PC-3 (cell line): ENCODE results near the gene CST5. TPM values are rescaled to one million over a fixed set of nuclear protein-coding genes. Genes with fewer than 3 reads are reported as not detected.

Source experiments
- ATAC-seq: fragments of 200-7000 bp; cut with Tn5 transposase; 2 replicates; pipeline ENCODE4 v1.9.1; 2020; ENCODE audit warnings: mild to moderate bottlenecking, moderate library complexity
- Bru-seq: library from RNA; stranded (reverse); fragments of 400-500 nt; gene quantifications from one replicate; lab custom pipeline; 2021; lab: Mats Ljungman, UMichigan
- BruChase-seq, 2 experiments: library from RNA; stranded (reverse); fragments of 400-500 nt; gene quantifications; one replicate each; lab custom pipeline; 2021; lab: Mats Ljungman, UMichigan
- BruUV-seq: library from RNA; stranded (reverse); fragments of 400-500 nt; replicated peaks from 2 replicates; lab custom pipeline; 2021; lab: Mats Ljungman, UMichigan
- CTCF ChIA-PET: fragments of 300-600 bp; sonication (Branson Sonifier 250); formaldehyde crosslinking; loops from one replicate; lab custom pipeline; 2022; ENCODE audit warnings: antibody characterized with exemption; lab: Charles Lee
- POLR2A ChIA-PET: fragments of 300-600 bp; sonication (Branson Sonifier 250); formaldehyde crosslinking; loops from one replicate; lab custom pipeline; 2022; ENCODE audit warnings: antibody characterized with exemption; ENCODE audit not compliant: unreplicated experiment; lab: Charles Lee
- DNase-seq: peaks from one replicate; pipeline ENCODE4 v3.0.0-alpha.2; 2015
- H2AFZ ChIP-seq: fragments of 300-600 bp; sonication (generic); 2 replicates; pipeline ENCODE4 v1.6.0; 2016; ENCODE audit warnings: antibody characterized with exemption, low read length
- H3F3A ChIP-seq: fragments of 300-600 bp; sonication (generic); one replicate; pipeline ENCODE4 v1.6.0; 2017; ENCODE audit warnings: antibody characterized with exemption, low read length, control low read depth, mild to moderate bottlenecking; ENCODE audit not compliant: unreplicated experiment
- H3K27ac ChIP-seq: fragments of 300-600 bp; sonication (generic); 2 replicates; pipeline ENCODE4 v1.5.1; 2016; ENCODE audit warnings: mild to moderate bottlenecking, low read length
- H3K27me3 ChIP-seq: fragments of 300-600 bp; sonication (generic); 2 replicates; pipeline ENCODE4 v1.6.1; 2016; ENCODE audit warnings: low read length, mixed read lengths
- H3K36me3 ChIP-seq: fragments of 300-600 bp; sonication (generic); 2 replicates; pipeline ENCODE4 v1.6.1; 2016; ENCODE audit warnings: low read depth, mixed run types, low read length, mixed read lengths
- H3K4me1 ChIP-seq: fragments of 300-600 bp; sonication (generic); 2 replicates; pipeline ENCODE4 v1.5.1; 2016; ENCODE audit warnings: low read length; ENCODE audit not compliant: insufficient read depth
- H3K4me2 ChIP-seq: fragments of 300-600 bp; sonication (generic); 2 replicates; pipeline ENCODE4 v1.6.0; 2016; ENCODE audit warnings: low read length
- H3K4me3 ChIP-seq: fragments of 300-600 bp; sonication (generic); 2 replicates; pipeline ENCODE4 v1.5.1; 2016; ENCODE audit warnings: mild to moderate bottlenecking, low read length, mixed read lengths
- H3K79me2 ChIP-seq: fragments of 300-600 bp; sonication (generic); 2 replicates; pipeline ENCODE4 v1.6.1; 2017; ENCODE audit warnings: low read length, mixed read lengths
- H3K9ac ChIP-seq: fragments of 300-600 bp; sonication (generic); 2 replicates; pipeline ENCODE4 v1.6.0; 2016; ENCODE audit warnings: mild to moderate bottlenecking, low read length
- H3K9me2 ChIP-seq: fragments of 300-600 bp; sonication (generic); replicated peaks from 2 replicates; pipeline ENCODE4 v1.6.1; 2016; ENCODE audit warnings: mixed run types, low read length, mixed read lengths
- H3K9me3 ChIP-seq: fragments of 300-600 bp; sonication (generic); 2 replicates; pipeline ENCODE4 v1.6.1; 2016; ENCODE audit warnings: low read length, mixed read lengths
- H4K20me1 ChIP-seq: fragments of 300-600 bp; sonication (generic); 2 replicates; pipeline ENCODE4 v1.6.1; 2016; ENCODE audit warnings: low read length, mixed read lengths
- EZH2 ChIP-seq: fragments of 300-600 bp; sonication (generic); IDR thresholded peaks from one replicate; pipeline ENCODE4 v1.6.1; 2017; ENCODE audit warnings: antibody characterized with exemption, mild to moderate bottlenecking, low read length; ENCODE audit not compliant: unreplicated experiment
- EZH2phosphoT487 ChIP-seq: fragments of 300-600 bp; sonication (generic); IDR thresholded peaks from 2 replicates; pipeline ENCODE4 v1.6.1; 2018; ENCODE audit warnings: mild to moderate bottlenecking, antibody characterized with exemption, low read length, borderline replicate concordance
- intact Hi-C: fragments of 100-400 bp; cut with micrococcal nuclease; formaldehyde crosslinking; loops from 2 replicates; pipeline ENCODE4 v1.9.0; 2023
- long read RNA-seq: library from polyadenylated mRNA; unstranded; transcript quantifications from one replicate; pipeline ENCODE4 v2.0.0, GENCODE V29; 2021; ENCODE audit not compliant: unreplicated experiment
- total RNA-seq: library from RNA; depleted of rRNA; stranded (reverse); fragments of >200 nt; gene quantifications from 2 replicates; pipeline ENCODE4 v1.2.3, GENCODE V29; 2014; rRNA removed
- TF ChIP-seq, protein P1 (sequence below): fragments of 300-600 bp; sonication (generic); conservative IDR thresholded peaks from 2 replicates; pipeline ENCODE4 v1.5.1; 2017; ENCODE audit warnings: antibody characterized with exemption, low read depth, mild to moderate bottlenecking, low read length

Gene CST5, protein sequence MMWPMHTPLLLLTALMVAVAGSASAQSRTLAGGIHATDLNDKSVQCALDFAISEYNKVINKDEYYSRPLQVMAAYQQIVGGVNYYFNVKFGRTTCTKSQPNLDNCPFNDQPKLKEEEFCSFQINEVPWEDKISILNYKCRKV
- total RNA-seq = not detected in 2 replicates
- Bru-seq, nascent RNA = not detected
- not detected for BruChase-seq, experiment 1, labeled RNA remaining after a 6-hour chase
- BruChase-seq, experiment 2, labeled RNA remaining after a 2-hour chase = not detected
- long read RNA-seq = 0 reads

DNA sequence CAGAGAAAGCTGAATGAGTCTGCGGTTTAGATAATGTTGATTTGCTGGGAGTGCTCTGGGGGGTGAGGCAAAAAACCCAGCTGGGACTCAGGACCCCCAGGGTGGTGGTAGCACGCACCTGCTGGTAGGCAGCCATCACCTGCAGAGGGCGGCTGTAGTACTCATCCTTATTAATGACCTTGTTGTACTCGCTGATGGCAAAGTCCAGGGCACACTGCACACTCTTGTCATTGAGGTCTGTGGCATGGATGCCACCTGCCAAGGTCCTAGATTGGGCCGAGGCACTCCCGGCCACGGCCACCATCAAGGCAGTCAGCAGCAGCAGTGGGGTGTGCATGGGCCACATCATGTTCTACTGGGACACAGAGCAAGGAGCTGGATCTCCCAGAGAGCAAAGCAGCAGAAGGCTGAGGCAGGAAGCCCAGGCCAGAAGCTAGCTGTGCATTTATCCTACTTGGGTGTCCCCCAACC, at the start of gene CST5:
CST5 (minus strand) TSS at position 421 of the 471 bp plus-strand sequence; CDS start at position 349, 72 bp downstream.
- ATAC-seq (no peak), DNase-seq (no peak)
- POLR2A ChIA-PET = no interaction called here
- H3K4me2 ChIP-seq = no peak within 1 kb of the TSS
- H2AFZ ChIP-seq = no peak within 1 kb of the TSS
- no peaks in the 10 kb centered on the region for H3K36me3 ChIP-seq
- H3K4me3 ChIP-seq = no peak within 1 kb of the TSS
- no peak within 1 kb of the TSS for H3K9ac ChIP-seq
- peaks cover 47% of the 10 kb centered on the region for H3K27me3 ChIP-seq
- H3K9me2 ChIP-seq = no peaks in the 10 kb centered on the region
- H3K79me2 ChIP-seq = no peaks in the 10 kb centered on the region
- H3K4me1 ChIP-seq = peaks cover 3% of the 10 kb centered on the region; the same call in 1 of the 2 replicates
- no peaks in the 10 kb centered on the region for H3K9me3 ChIP-seq
- no peaks in the 10 kb centered on the region for H3F3A ChIP-seq
- BruUV-seq = no TSS peak
- intact Hi-C loops = no loop called here
- no peak within 1 kb of the TSS for H3K27ac ChIP-seq
- CTCF ChIA-PET = no interaction called here
- H4K20me1 ChIP-seq = no peaks in the 10 kb centered on the region
- TF ChIP-seq EZH2 (no peak), EZH2phosphoT487 (no peak)
- TF ChIP-seq, protein P1, sequence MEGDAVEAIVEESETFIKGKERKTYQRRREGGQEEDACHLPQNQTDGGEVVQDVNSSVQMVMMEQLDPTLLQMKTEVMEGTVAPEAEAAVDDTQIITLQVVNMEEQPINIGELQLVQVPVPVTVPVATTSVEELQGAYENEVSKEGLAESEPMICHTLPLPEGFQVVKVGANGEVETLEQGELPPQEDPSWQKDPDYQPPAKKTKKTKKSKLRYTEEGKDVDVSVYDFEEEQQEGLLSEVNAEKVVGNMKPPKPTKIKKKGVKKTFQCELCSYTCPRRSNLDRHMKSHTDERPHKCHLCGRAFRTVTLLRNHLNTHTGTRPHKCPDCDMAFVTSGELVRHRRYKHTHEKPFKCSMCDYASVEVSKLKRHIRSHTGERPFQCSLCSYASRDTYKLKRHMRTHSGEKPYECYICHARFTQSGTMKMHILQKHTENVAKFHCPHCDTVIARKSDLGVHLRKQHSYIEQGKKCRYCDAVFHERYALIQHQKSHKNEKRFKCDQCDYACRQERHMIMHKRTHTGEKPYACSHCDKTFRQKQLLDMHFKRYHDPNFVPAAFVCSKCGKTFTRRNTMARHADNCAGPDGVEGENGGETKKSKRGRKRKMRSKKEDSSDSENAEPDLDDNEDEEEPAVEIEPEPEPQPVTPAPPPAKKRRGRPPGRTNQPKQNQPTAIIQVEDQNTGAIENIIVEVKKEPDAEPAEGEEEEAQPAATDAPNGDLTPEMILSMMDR = no peak

DNA sequence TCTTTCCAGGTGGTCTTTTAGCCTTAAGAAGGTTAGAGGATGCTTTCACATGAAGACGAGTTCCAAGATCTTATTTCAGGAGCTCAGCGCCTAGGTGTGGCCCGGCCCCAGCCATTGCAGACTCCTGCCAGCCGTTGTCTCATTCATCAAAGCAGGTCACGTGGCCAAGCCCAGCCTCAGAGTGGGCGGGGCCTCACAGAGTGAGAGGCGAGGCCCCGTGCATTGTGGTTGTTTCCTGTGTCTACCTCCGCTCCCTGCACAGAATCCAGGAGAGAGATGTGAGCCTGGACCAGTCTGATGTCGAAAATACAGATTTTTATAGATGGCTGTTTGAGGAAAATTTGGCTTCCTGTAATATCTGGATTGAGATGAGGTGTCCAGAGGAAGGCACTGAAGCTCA, 49.2 kb upstream of the CST5 start:
- Histone ChIP-seq H3K4me1 (no peaks in the 10 kb centered on the region), H3K9me2 (no peaks in the 10 kb centered on the region), H3K4me3 (no peak overlapping the region), H3K36me3 (no peaks in the 10 kb centered on the region), H3K27me3 (peaks cover 44% of the 10 kb centered on the region), H4K20me1 (no peaks in the 10 kb centered on the region), H2AFZ (no peak overlapping the region), H3K9me3 (no peaks in the 10 kb centered on the region; the same call in 1 of the 2 replicates), H3K79me2 (no peaks in the 10 kb centered on the region), H3F3A (no peaks in the 10 kb centered on the region), H3K9ac (no peak overlapping the region), H3K27ac (no peak overlapping the region), H3K4me2 (peak overlapping the region; percentile 7; the same call in 1 of the 2 replicates)
- POLR2A ChIA-PET = no interaction called here
- intact Hi-C loops = no loop called here
- DNase-seq = peak; percentile 41
- TF ChIP-seq EZH2 (no peak), EZH2phosphoT487 (no peak)
- TF ChIP-seq, protein P1 = no peak
- ATAC-seq = no peak
- BruUV-seq = no TSS peak
- CTCF ChIA-PET = no interaction called here

DNA sequence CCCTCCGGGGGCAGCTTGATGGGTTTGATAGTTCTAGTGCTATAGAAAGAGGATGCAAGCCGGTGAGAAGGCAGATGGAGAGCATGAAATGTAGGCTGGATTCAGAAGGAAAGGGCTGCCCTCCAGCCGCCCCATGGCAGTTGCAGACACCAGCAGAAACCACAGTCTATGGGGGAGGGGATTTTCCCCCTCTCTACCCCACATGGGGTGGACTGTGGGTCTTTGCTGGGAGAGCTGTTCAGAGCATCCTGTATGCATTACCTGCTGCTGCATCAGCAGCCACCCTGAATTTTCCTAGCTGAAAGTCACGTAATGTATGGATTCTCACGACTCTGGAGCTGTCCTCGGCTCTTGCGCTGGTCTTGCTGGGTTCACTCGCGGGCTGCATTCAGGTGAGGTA, 48.8 kb upstream of the CST5 start:
- no peaks in the 10 kb centered on the region for H3K36me3 ChIP-seq
- H2AFZ ChIP-seq = no peak overlapping the region
- no TSS peak for BruUV-seq
- no peaks in the 10 kb centered on the region for H3K79me2 ChIP-seq
- no peak overlapping the region for H3K27ac ChIP-seq
- no peaks in the 10 kb centered on the region for H3K4me1 ChIP-seq
- H3F3A ChIP-seq = no peaks in the 10 kb centered on the region
- peaks cover 41% of the 10 kb centered on the region for H3K27me3 ChIP-seq
- peak overlapping the region; percentile 7; the same call in 1 of the 2 replicates for H3K4me2 ChIP-seq
- no peak for ATAC-seq
- TF ChIP-seq EZH2 (no peak), EZH2phosphoT487 (no peak)
- TF ChIP-seq, protein P1 = no peak
- no peak overlapping the region for H3K9ac ChIP-seq
- CTCF ChIA-PET = no interaction called here
- intact Hi-C loops = no loop called here
- H3K9me3 ChIP-seq = no peaks in the 10 kb centered on the region; the same call in 1 of the 2 replicates
- H4K20me1 ChIP-seq = no peaks in the 10 kb centered on the region
- DNase-seq = no peak
- POLR2A ChIA-PET = no interaction called here
- H3K4me3 ChIP-seq = no peak overlapping the region
- no peaks in the 10 kb centered on the region for H3K9me2 ChIP-seq
